Caco-2 (cell line): Measurements from ENCODE around the gene ANTKMT. TPM values are rescaled to one million over a fixed set of nuclear protein-coding genes. Genes with fewer than 3 reads are reported as not detected.

ENCODE experiments used
- BruUV-seq: library from RNA; stranded (reverse); fragments of 400-500 nt; replicated peaks from 2 replicates; lab custom pipeline; 2021; lab: Mats Ljungman, UMichigan
- CTCF ChIA-PET: fragments of 300-600 bp; sonication (Branson Sonifier 250); formaldehyde crosslinking; loops from one replicate; lab custom pipeline; 2022; ENCODE audit warnings: antibody characterized with exemption; lab: Charles Lee
- POLR2A ChIA-PET: fragments of 300-600 bp; sonication (Branson Sonifier 250); formaldehyde crosslinking; loops from one replicate; lab custom pipeline; 2022; ENCODE audit warnings: antibody characterized with exemption; lab: Charles Lee
- DNase-seq, 2 experiments: peaks; one replicate each; pipeline versions ENCODE4 v3.0.0 to v3.0.0-alpha.2; 2020 to 2022
- H3K27me3 ChIP-seq: replicated peaks from 2 replicates; pipeline ENCODE4 v1.6.0; 2011; ENCODE audit warnings: low read length; ENCODE audit not compliant: control insufficient read depth, insufficient read depth
- H3K36me3 ChIP-seq: 2 replicates; pipeline ENCODE4 v1.5.1; 2011; ENCODE audit warnings: low read length; ENCODE audit not compliant: control insufficient read depth, insufficient read depth
- H3K4me1 ChIP-seq: fragments of 250-450 bp; sonication (Bioruptor Pico); 2 replicates; pipeline ENCODE4 v1.5.1; 2020; ENCODE audit warnings: mild to moderate bottlenecking
- H3K4me3 ChIP-seq: 2 replicates; pipeline ENCODE4 v1.5.1; 2011; ENCODE audit warnings: low read depth, mild to moderate bottlenecking, control low read depth, low read length
- H3K9me3 ChIP-seq: fragments of 250-450 bp; sonication (Bioruptor Pico); 2 replicates; pipeline ENCODE4 v1.5.1; 2020; ENCODE audit warnings: mild to moderate bottlenecking, moderate library complexity
- H3K27ac Mint-ChIP-seq: one replicate; pipeline ENCODE4 v1.8.0; 2022; ENCODE audit warnings: mixed read lengths; ENCODE audit not compliant: unreplicated experiment
- H3K27me3 Mint-ChIP-seq: one replicate; pipeline ENCODE4 v1.8.0; 2022; ENCODE audit warnings: mixed read lengths; ENCODE audit not compliant: insufficient read depth, unreplicated experiment
- H3K36me3 Mint-ChIP-seq: one replicate; pipeline ENCODE4 v1.8.0; 2022; ENCODE audit warnings: mild to moderate bottlenecking, mixed read lengths; ENCODE audit not compliant: insufficient read depth, unreplicated experiment
- H3K4me1 Mint-ChIP-seq: one replicate; pipeline ENCODE4 v1.8.0; 2022; ENCODE audit warnings: low read depth, mixed read lengths; ENCODE audit not compliant: unreplicated experiment
- H3K4me3 Mint-ChIP-seq: one replicate; pipeline ENCODE4 v1.8.0; 2022; ENCODE audit warnings: mild to moderate bottlenecking, moderate library complexity, mixed read lengths; ENCODE audit not compliant: unreplicated experiment
- H3K9me3 Mint-ChIP-seq: one replicate; pipeline ENCODE4 v1.8.0; 2022; ENCODE audit warnings: mixed read lengths; ENCODE audit not compliant: unreplicated experiment
- intact Hi-C: fragments of 100-400 bp; cut with micrococcal nuclease; formaldehyde crosslinking; loops from one replicate; pipeline ENCODE4 v1.10.0; 2022; ENCODE audit not compliant: unreplicated experiment
- total RNA-seq: library from RNA; stranded (reverse); gene quantifications from 2 replicates; pipeline ENCODE4 v1.2.3, GENCODE V29; 2022
- TF ChIP-seq, protein P1 (sequence below), 2 experiments: fragments of 200-600 bp in 1 of 2; IDR thresholded peaks; 1 replicate in 1 of 2; 2 replicates in 1 of 2; pipeline versions ENCODE4 v1.5.1 to v1.8.0; 2011 to 2022; ENCODE audit warnings: antibody characterized with exemption in 1 of 2, control low read depth in 1 of 2, inconsistent platforms in 1 of 2, low read depth in 1 of 2, low read length in 1 of 2, mild to moderate bottlenecking in 1 of 2, moderate library complexity in 1 of 2; ENCODE audit not compliant: insufficient read depth in 1 of 2, severe bottlenecking in 1 of 2, unreplicated experiment in 1 of 2

The ANTKMT gene
- total RNA-seq, 1 experiment from 2014 or later = 42.6 TPM

- peaks cover 49% of the 10 kb centered on the region for H3K36me3 Mint-ChIP-seq
- POLR2A ChIA-PET = no interaction called here
Observed at GRCh38 chr16:733382-734207, 12.6 kb downstream of the ANTKMT start.

DNA sequence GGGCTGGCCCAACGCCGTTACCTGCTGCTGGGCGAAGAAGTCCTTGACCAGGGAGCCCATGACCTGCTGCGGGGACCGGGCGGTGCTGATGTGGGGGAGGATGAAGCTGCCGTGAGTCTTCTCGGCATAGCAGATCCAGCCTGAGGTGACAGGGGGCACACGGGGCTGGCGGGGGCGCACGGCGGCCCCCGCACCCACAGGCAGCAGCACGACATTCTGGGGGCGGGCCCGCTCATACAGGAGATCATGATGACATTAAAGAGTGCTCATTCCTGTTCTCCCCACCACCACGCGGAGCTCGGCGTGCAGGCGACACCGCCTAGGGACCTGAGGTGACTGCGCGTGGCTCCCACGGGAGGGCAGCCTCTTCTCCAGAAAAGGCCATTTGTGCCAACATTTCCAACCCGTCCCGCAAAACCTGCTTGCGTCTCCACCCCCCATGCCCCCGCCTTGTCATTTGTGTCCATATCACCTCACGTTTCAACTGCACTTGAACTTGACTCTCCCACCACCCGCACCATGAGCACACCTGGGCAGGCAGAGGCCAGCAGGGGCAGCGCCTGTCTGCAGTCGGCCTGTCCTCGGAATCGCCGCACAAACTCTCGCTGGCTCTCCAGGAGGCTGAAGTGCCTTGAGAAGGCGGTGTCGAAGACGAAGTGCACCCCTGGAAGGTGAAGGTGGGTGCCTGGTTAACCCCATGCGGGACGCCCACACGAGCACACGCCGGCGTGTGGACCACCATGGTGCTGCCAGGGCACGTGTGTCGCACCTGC is 13.4 kb downstream of the ANTKMT start:
- TF ChIP-seq, protein P1, sequence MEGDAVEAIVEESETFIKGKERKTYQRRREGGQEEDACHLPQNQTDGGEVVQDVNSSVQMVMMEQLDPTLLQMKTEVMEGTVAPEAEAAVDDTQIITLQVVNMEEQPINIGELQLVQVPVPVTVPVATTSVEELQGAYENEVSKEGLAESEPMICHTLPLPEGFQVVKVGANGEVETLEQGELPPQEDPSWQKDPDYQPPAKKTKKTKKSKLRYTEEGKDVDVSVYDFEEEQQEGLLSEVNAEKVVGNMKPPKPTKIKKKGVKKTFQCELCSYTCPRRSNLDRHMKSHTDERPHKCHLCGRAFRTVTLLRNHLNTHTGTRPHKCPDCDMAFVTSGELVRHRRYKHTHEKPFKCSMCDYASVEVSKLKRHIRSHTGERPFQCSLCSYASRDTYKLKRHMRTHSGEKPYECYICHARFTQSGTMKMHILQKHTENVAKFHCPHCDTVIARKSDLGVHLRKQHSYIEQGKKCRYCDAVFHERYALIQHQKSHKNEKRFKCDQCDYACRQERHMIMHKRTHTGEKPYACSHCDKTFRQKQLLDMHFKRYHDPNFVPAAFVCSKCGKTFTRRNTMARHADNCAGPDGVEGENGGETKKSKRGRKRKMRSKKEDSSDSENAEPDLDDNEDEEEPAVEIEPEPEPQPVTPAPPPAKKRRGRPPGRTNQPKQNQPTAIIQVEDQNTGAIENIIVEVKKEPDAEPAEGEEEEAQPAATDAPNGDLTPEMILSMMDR (IDR thresholded peaks at IDR 0.05; ENCODE audit: insufficient read depth in 1 of 2, low read depth in 1 of 2, low read length in 1 of 2, severe bottlenecking in 1 of 2, unreplicated experiment in 1 of 2) = no peak
- no peaks in the 10 kb centered on the region for H3K4me1 Mint-ChIP-seq
- CTCF ChIA-PET = no interaction called here
- no peaks in the 10 kb centered on the region for H3K27me3 ChIP-seq
- no peaks in the 10 kb centered on the region; the same call in 1 of the 2 replicates for H3K36me3 ChIP-seq
- DNase-seq = no peak
- H3K27ac Mint-ChIP-seq = no peak overlapping the region
- intact Hi-C loops = no loop called here
- BruUV-seq = no TSS peak
- no peaks in the 10 kb centered on the region for H3K9me3 Mint-ChIP-seq
- no peak overlapping the region for H3K4me3 ChIP-seq
- POLR2A ChIA-PET = no interaction called here
- peaks cover 47% of the 10 kb centered on the region for H3K36me3 Mint-ChIP-seq
- no peaks in the 10 kb centered on the region for H3K27me3 Mint-ChIP-seq
- H3K9me3 ChIP-seq = no peaks in the 10 kb centered on the region
- no peak overlapping the region for H3K4me3 Mint-ChIP-seq
- no peaks in the 10 kb centered on the region for H3K4me1 ChIP-seq

More at GRCh38 chr16:733382-734207, 12.6 kb downstream of the ANTKMT start:
- Mint-ChIP-seq H3K4me3 (no peak overlapping the region), H3K9me3 (no peaks in the 10 kb centered on the region), H3K4me1 (no peaks in the 10 kb centered on the region), H3K27me3 (no peaks in the 10 kb centered on the region), H3K27ac (no peak overlapping the region)
- BruUV-seq = no TSS peak
- peak in 1 of 2 experiments; percentile 51 for DNase-seq
- Histone ChIP-seq H3K9me3 (no peaks in the 10 kb centered on the region), H3K4me3 (no peak overlapping the region), H3K27me3 (no peaks in the 10 kb centered on the region), H3K36me3 (no peaks in the 10 kb centered on the region; the same call in 1 of the 2 replicates), H3K4me1 (no peaks in the 10 kb centered on the region)
- TF ChIP-seq, protein P1 (IDR thresholded peaks at IDR 0.05; ENCODE audit: insufficient read depth in 1 of 2, low read depth in 1 of 2, low read length in 1 of 2, severe bottlenecking in 1 of 2, unreplicated experiment in 1 of 2) = peak; percentile 36 to 41
- intact Hi-C loops = no loop called here
- CTCF ChIA-PET = interaction anchor here (0.9 kb wide), 1 partner anchor 9 kb away, joined by 4 read pairs; no protein-coding TSS in a partner anchor
